Right renal cortex interstitium (tissue), 3 donors: ENCODE measurements around the gene ID3. TPM values are rescaled to one million over a fixed set of nuclear protein-coding genes. Genes with fewer than 3 reads are reported as not detected.

ENCODE experiments used
- DNase-seq, 3 donors: peaks; one replicate each; pipeline ENCODE4 v3.0.0-alpha.2; 2013; ENCODE audit warnings: low read depth in 3 of 3, low spot score in 2 of 3
- polyA plus RNA-seq, 3 donors: library from polyadenylated mRNA; unstranded; fragments of 120-200 nt; gene quantifications; one replicate each; pipeline ENCODE4 v1.2.1, GENCODE V29; 2013; ENCODE audit not compliant: insufficient read length in 3 of 3

The ID3 gene, protein sequence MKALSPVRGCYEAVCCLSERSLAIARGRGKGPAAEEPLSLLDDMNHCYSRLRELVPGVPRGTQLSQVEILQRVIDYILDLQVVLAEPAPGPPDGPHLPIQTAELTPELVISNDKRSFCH
- polyA plus RNA-seq, result 100 to 1,000 TPM; 267 to 340 (median 324) TPM

DNA sequence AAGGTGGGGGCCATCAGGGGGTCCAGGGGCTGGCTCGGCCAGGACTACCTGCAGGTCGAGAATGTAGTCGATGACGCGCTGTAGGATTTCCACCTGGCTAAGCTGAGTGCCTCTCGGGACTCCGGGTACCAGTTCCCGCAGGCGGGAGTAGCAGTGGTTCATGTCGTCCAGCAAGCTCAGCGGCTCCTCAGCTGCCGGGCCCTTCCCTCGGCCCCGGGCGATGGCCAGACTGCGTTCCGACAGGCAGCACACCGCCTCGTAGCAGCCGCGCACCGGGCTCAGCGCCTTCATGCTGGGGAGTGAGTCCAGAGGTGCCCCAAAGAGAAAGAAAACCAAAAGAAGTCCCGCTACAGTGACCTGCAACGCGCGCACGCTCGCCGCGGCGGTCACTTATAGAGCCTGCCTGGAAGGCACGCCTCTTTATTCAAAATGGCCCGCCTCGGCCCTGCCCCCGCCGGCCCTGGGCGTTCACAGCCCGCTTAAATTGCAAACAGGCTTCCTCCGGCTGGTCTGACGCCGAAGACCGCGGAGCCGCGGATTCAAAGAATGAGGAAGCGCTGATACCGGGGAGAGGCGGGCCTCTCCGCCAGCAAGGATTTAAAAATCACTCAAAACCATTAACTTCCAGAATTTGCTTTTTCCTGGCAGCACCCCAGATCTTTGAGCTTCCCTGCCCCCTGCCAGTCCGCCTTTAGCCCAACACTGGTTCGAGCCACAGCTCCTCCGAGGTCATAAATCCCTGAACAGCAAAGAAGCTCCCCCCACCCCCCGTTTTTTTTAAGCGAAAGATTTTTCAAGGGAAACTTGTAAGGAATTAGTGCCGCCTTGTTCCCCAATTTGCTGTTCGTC lies at the start of gene ID3:
Gene ID3 (minus strand): TSS at position 366 of the 849 bp plus-strand sequence. CDS start 75 bp downstream, at position 291.
- DNase-seq, result peak; percentile 93 to 94 (median 93)

DNA sequence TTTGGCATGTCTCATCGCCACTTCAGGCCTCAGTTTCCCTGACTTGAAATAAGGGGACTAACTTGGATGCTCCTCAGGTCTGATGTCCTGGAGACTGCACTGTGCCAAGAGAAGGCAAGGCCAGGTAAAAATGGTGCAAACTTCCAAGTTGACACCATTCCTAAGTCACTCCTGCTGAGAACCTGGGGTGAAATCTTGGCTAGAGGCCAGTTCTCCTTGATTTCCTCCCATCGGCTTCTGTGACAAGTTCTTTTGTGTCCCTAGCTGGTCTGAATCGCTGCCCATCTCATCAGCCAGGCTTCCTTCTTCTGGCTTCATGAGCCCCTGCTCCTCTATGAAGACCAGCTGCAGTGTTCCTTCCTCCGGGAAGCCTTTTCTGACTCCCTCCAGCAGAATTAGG lies 48.6 kb upstream of the ID3 start:
- no peak for DNase-seq

DNA sequence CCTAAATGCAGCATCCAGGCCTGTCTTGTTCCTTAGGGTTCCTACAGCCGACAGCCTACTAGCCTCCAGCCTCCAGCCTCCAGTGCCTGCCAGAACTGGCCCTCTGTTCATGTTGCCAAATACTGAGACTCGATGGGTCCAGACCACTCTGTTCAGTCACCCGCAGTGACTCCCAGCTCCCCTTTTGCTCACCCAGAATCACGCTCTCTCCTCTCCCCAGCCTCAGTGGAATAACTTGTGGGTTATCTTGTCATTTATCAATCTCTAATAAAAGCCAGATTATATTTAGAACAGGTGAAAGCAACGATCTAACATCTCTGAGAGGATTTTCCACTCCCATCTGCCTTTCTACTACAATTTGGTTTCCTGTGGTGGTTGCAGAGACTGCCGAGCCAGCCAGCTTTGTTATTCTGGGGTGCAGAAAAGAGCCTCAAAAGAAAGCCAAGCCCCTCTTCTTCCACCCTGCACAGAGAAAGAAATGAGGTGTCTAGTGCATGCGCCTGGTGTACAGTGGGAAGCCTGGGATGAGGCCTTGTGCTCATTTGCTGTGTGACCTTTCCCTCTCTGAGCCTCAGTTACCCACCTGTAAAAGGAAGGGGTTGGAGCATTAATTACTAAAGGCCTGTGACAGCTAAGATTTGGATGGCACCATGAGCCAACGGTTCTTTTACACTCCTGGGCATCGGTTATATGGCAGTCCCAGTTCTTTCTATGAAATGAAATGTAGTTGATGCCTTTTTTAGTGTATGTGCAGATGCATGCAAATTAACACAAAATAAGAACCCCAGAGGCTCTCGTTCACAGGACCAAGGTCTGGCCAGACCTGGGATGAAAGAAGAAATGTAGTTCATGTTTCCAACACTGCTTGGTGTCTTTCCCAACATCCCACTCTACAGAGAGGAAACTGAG lies 42.9 kb upstream of the ID3 start:
- DNase-seq, result no peak

DNA sequence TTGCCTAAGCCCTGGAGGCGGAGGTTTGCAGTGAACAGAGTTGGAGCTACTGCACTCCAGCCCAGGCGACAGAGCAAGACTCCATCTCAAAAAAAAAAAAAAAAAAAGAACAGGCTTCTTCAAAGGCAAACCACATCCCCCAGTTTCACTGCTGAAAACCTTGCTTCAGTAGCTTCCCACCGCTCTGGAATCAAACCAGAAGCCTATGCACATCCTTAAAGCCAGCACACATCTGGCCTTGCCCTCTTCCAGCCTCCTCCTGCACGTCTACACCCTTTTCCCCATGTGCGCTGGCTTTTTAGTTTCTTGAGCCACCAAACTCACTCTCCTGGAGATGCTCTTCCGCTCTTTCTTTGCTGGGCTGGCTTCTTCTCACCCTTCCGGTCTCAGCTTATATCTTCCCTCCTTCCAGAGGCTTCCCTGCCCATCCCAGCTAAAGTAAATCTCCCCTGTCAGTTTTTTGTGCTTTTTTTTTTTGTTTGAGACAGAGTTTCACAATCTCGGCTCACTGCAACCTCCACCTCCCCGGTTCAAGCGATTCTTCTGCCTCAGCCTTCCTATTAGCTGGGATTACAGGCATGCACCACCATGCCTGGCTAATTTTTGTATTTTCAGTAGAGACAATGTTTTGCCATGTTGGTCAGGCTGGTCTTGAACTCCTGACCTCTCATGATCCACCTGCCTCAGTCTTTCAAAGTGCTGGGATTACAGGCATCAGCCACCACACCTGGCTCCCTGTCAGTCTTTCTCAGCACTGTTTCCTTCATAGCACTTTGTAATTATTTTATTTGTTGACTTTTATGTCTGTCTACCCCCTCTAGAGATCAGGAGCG lies 42.0 kb upstream of the ID3 start:
- no peak for DNase-seq

DNA sequence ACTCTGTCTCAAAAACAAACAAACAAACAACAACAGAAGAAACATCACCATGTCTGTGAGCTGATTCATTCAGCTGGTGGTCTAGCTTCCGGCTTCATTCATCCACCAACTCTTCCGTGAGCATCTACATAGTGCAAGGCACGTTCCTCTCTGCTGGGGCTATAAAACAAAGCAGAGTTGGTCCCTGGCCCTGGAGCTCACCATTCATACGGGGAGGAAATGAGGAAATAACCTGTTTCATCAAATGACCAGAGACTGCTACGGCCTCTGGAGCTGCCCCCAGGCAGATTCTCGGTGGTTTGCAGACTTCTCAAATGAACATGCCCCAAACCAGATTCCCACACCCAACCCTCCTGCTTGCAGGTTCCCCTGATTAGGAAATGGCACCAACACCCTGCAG lies 41.0 kb upstream of the ID3 start:
- no peak for DNase-seq

DNA sequence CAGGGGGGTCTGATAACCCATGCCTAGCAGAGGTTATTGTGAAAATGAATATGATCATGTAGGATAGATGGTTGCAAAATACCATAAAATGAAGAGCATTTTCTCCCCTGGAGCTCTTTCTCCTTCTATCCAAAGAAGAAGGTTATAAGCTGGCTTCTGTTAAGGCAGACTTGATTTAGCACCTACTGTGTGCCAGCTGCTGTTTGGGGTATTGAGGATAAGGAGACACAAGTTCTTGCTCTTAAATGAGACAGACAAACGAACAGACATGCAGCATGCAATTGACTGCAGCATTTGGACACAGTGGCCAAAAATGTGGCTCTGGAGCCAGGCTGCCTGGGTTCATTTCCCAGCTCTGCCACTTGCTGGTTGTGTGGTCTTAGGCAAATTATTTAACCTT lies 39.8 kb upstream of the ID3 start:
- no peak for DNase-seq

DNA sequence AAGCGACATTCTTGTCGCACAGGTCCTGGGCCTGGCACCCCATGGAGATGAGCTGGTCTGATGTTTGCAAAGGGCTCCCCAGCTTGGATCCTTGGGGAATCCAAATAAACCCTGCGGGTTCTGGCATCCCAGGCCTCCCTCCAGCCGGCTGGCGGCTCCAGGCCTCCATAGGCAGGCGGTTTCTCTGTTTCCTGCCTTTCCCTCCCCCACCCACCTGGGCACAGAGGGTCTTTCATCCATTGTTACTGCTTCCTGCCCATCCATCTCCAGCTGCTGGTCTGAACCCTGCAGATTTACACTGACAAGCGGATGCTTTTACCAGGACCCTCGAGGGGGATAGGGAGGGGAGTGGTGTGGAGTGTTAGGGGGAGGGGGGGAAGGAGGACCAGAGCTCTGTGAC lies 39.1 kb upstream of the ID3 start:
- DNase-seq, result no peak

DNA sequence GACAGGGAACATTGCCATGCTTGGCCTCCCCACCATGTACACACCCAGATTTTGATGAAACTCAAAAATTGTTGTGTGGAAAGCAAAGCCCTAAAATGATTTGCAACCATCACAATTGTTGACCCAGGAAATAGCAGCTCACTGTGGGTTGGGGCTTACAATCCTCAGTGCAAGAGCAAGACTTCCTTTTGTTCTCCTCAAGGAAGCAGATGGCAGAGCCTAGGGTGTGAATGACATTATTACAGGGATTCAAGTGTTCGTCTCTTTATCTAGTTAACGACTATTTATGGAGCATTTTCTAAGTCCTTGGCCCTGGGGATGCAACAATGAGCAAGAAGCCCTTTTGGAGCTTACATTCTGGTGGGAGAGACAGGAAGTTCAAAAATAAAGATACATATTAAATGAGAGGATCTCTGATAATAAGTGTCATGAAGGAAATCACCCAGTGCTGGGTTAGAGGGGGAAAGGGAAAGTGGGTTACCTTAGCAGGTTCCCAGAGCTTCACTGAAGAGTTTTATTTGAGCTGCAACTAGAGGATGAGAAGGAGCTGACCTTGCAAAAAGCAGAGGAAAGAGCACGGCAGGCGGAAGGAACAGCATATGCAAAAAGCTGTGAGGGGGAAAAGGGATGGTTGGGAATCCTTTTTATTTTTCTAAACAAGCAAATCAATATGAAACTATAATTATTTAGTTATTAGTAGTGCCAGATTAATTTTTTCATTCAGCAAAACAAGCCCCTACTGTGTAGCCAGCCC lies 38.5 kb upstream of the ID3 start:
- DNase-seq, result no peak

DNA sequence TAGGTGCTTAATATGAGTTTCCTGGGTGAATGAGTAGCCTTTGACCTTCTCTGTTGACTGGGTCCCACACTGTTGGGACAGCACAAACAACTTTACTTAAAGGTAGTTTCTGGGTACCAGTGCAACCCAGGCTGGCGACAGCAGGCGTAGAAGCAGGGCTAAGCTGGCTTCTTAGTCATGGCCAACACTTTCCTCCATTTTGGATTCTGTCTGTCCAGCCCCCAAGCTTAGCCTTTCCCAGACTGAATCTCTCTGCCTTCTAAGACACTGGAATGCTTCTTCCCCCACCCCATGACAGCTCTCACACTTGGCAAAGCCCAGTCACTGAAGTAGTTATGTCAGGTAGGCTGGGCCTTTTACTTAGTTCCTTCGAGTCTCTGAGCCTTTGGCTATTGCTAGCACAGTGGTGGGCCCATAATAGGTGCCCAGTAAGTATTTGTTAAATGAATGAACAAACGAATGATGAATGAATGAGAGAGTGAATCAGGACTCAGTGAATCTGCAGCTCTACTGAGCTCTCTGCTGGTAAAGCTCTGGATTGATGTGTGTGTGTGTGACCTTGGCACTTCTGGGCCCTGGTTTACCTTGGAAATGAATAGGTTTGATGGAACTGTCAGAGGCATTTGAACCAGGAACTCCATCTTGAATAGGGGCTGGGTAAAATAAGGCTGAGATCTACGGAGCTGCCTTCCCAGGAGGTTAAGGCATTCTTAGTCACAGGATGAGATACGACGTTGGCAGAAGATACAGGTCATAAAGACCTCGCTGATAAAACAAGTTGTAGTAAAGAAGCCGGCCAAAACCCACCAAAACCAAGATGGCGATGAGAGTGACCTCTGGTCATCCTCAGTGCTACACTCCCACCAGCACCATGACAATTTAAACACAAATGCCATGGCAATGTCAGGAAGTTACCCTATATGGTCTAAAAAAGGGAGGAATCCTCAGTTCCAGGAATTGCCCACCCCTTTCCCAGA lies 37.4 kb upstream of the ID3 start:
- DNase-seq, result no peak

DNA sequence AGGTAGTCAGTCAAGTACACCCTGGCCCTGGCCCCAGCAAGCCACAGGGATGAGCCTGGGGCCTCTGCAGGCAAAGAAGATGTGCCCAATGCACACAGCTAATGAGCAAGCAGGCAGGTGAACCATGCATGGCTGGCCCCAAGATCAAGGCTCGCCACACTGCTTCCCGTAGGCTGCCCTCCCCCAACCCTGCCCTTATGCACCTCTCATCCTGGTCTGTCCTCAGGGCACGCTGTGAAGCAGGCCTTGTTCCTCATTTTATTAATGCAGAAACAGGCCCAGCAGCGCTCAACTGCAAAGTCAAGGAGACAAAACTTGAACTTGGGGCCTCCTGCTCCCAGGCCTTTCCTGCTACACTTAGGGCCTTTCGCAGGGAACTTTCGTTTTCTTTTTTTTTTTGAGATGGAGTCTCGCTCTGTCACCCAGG lies 35.6 kb upstream of the ID3 start:
- no peak for DNase-seq

DNA sequence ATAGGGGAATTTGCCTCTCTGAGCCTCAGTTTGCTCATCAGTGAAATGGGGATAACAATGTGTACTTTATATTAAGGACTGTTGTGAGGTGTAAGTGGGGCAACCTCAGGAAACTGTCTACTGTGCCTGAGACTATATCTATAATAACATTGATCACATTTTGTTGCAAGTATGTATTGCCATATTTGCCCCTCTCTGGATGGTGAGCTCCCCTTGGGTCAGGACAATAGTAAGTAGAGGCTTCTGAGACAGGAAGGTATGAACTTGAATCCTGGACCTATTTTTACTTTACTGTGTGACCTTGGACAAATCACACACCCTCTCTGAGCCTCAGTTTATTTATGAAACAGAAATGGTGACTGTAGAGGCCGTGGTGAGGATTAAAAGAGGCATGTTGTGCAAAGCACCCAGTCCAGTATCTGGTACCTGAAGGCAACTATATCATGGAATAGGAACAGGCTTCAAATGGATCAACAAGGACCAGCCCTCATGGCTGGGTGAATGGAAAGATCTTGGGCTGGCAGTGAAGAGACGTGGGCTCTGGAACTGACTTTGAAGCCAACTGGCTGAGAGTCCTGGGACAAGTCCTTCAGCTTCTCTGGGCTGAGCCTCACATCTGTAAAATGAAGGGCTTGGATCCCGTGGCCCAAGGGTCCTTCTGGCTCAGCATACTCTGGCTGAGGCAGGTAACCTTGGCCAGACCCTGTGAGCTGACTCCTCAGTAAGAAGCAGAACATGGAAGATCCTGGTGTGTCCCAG lies 35.0 kb upstream of the ID3 start:
- no peak for DNase-seq

DNA sequence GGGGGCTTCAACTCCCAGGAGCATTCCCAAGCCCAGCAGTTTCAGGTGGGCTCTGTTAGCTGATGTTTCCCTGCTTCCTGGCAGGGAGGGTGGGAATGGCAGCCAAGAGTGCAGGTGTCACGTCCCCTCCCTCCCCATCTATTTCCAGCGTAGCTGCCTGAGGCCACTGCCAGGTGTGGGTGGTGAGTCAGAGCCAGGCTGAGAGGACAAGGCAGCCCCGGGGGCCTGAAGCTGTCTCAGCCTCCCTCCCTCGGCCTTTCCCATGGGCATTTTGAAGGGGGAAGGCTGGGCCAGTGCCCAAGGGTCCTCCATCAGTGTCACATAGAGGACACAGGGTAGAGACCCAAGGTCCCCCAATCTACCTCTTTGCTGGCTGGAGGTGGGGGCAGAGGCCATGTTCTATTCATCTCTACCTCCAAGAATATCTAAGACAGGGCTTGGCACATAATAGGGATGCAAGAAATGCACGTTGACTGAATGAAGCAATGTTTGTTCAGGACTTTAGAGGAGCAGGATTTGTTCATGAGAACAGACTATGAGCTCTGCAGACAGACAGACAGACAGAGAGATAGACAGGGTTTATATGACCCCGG lies 34.4 kb upstream of the ID3 start:
- no peak for DNase-seq

DNA sequence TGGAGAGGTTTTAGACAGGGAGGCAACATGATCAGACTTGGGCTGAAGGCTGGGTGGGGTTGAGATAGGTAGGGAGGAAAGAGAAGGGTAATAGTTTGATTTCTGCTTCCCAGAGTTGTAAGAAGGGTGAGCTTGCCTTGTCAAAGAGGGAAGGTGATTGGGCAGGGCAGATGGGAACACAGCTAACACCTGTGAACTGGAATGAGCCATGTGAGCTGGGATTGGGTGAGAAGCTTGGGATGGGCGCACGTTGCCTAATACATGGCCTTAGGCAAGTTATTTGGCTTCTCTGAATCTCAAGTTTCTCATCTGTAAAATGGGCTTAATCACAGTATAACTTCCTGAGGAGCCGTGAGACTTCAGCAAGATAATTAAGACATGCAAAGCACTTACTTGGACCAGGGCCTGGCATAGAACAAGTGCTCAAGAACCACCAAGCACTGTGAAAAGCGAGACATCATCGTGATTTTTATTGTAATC lies 33.8 kb upstream of the ID3 start:
- no peak for DNase-seq

DNA sequence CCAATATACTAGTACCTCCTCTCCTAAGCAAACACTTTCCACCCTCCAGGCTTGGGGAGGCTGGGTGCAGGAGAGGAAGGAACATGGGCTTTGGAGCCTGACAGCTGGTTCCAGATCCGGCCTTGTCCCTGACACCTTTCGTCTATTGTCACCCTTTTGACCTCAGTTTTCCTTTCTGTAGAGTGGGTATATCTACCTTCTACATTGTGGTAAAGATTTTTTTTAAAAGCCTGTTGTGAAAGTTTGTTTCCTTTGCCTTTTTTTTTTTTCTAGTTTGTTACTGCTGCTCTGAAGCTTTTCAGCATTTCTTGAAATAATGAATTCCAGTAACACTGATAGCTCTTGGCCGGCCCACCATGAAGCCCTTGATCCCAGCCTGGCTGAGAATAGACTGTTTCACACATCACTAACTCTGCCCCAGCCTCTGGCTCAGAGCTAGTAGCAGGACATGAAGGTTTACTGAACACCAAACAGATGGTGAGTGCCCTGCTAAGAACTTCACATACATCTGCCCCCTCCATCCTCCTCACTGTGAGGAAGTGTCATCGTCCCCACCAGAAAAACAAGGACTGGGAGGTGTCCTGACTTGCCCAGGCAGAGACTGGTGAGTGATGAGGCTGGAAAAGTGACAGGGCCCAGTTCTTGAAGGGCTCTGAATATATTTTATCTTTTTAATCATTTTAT lies 33.0 kb upstream of the ID3 start:
- no peak for DNase-seq

DNA sequence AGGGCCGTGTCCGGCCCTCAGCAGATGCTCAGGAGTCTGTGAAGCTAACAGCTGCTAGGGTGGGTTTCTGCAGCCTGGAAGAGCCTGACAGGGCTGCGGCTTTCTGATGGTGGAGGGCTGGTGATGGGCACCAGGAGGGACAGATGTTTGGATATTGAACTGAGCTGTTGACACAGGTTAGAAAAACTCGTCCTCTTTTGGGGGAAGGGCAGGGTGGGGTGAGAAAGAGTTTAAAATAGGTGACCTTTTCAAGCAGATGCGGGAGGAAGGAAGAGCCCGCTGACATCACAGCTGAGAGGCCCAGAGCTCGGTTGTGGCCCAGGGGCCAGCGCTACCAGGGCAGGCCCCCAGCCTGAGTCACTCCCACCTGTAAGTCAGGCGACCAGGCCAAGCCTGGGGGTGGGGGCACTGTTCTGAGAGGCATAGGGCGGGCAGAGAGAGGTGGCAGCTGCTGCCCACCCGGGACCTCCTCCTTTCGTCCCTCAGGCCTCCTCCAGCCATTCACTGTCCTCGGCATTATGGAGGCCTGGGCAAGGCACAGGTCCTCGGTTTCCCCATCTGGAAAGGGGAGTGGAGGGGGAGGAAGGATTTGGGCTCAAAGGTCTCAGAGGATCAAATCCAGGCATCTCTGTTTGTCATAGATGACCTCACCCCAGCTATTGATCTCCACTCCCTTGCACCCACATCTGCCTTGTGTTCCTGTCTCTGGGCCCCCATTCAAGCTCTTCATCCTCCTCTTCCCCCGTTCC lies 32.3 kb upstream of the ID3 start:
- DNase-seq, result no peak
